Measurements from ENCODE around the gene KRT3.

DNA sequence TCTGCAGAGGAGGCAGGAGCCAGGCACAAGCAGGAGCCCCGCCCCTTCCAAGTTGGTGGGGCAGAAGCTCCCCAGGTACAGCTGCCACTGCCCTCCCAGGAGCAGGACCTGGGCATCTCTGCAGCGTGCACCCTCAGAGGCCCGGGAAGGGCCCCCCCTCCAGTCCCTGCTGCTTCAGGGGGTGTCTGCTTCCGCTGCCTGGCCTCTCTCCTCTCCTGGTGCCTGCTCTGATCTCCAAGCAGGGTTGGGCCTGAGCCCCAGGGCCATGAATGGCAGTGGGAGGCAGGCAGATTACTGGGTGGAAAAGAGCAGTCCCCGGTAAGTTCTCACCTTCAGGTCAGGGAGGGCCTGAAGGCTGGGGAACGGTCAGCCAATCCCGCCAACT lies 53.7 kb downstream of the KRT3 start:
- TF ChIP-seq, protein P1, sequence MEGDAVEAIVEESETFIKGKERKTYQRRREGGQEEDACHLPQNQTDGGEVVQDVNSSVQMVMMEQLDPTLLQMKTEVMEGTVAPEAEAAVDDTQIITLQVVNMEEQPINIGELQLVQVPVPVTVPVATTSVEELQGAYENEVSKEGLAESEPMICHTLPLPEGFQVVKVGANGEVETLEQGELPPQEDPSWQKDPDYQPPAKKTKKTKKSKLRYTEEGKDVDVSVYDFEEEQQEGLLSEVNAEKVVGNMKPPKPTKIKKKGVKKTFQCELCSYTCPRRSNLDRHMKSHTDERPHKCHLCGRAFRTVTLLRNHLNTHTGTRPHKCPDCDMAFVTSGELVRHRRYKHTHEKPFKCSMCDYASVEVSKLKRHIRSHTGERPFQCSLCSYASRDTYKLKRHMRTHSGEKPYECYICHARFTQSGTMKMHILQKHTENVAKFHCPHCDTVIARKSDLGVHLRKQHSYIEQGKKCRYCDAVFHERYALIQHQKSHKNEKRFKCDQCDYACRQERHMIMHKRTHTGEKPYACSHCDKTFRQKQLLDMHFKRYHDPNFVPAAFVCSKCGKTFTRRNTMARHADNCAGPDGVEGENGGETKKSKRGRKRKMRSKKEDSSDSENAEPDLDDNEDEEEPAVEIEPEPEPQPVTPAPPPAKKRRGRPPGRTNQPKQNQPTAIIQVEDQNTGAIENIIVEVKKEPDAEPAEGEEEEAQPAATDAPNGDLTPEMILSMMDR (IDR thresholded peaks at IDR 0.05; ENCODE audit: low read length), result no peak
- no peak for TF ChIP-seq EZH2phosphoT487 (IDR thresholded peaks at IDR 0.05; ENCODE audit: low read length)

Measured in MM.1S (cell line).